GM19099 (cell line): ENCODE results near the gene ALCAM.

ENCODE experiments used
- POLR2A ChIP-seq: IDR thresholded peaks from 3 replicates; pipeline ENCODE4 v1.6.1; 2011; ENCODE audit warnings: low read depth; ENCODE audit not compliant: insufficient read length; ENCODE audit errors: extremely low read depth

The ALCAM gene

DNA sequence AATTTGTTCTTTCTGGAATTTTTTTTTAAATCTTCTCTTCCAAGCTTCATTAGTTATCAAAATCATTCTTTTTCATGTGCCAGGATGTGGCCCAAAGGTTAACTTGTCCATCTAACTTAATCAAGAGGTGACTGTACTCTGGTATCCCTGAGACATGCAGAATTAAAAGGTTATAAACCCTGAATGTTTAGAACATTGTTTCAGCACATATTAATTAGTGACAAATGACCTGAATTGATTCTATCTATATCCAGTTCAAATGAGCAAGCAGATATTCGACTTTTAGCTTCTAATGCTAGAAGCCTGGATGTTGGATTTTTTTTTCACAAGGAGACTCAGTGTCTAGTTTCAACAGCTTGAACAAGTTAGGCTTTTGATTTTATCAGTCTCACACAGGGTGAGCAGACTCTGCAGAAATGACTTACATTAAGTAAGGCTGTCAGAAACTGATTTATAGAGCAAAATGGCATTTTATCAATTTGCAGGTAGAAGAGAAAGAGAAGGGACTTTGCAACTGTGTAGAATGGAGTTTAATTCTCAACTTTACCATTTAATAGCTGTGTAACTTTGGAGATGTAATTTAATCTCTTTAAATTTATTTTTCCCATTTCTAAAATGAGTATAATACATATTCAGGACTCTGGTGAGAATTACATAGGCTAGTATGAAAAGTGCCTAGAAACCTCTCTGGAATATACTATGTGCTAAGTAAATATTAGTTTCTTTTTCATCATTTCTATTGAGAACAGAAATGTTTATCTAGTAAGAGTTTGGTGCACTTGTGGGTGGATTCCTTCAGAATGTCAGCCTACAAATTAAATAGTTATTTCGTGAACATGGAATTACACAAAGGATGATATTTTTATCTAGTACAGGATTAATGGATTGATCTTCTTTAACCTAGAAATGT lies 100.0 kb downstream of the ALCAM start:
- no peak for TF ChIP-seq POLR2A

DNA sequence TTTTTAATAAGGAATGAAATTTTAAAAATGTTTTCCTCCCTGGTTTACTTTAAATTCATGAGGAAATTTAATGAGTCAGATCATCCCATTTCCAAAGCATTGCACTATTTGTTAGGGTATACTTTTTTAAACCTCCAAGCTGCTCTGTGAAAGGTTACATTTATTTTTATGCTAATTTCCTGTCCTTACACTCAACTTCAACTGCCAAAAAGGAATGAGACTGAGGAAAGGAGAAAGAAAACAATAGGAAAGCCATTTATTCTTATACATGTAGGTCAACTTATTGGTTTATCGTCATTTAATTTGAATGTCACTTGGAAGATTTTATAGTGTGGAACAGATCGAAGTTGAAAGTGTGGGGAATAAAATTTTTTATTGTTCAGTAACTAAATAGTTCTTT lies 104.1 kb downstream of the ALCAM start:
- no peak for TF ChIP-seq POLR2A

DNA sequence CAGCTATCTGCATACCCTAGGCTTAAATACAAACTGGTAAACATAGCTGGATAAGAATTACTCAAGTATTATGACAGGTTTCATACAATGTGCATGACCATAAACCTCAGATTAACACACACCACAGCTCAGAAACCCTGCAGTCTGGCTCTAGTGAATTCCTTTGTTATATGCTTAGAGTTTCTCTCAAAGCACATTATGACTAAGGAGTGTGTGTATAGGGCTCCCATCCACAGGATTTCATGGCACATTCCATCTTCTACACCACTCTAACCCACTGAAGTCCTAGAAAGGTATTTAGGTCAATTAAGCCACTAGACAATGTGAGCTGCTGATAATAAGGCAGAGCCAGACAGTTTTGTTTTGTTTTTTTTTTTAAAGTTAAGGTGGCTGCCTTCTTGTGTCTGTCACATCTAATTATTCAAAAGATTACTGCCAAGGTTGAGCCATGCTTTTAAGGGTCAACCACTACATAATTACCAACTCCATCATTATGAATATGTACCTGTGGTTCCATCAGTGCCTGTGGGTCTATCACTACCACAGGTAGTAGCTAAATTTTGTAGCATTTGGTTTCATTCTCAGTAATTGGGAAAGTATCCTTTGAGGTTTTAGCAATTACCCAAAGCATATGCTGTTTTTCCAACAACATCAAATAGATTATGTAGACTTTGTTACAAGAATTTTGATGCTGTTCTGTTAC lies 107.0 kb downstream of the ALCAM start:
- no peak for TF ChIP-seq POLR2A

DNA sequence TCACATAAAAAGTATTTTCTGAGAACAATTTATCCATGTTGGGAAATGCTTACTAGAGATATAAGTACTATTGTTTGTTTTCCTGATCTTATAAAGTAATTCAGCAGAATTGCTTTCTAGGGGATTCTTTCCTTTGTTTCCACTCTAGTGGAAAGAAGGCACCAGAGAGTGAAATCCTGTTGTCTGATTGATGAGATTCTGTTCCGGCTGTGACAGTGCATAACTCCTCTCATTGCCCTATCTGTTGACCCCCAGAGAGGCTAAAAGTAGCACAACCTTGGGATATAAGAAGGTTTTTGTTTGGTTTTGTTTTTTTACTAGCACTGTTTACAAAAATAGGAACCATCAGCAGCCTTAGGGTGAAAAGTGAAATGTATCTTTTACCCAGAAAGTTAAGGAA lies 114.1 kb downstream of the ALCAM start:
- no peak for TF ChIP-seq POLR2A

DNA sequence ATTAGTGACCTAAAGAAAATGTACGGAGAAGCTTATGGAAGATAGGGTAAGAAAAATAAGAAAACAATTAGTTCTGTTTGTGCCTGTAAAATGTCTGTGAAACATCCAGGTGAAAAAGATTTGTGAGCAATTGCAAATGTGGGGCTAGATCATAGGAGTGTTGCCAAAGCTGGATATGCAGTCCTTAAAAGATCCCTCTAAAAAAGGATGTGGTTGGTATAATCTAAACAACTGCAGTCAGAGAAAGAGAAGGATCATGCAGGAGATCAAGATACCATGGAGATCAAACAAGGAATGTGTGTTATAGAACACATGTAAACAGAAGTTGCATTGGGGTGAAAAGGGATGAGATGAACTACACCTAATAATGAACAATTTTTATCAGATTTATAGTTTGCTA lies 116.8 kb downstream of the ALCAM start:
- TF ChIP-seq POLR2A: no peak

DNA sequence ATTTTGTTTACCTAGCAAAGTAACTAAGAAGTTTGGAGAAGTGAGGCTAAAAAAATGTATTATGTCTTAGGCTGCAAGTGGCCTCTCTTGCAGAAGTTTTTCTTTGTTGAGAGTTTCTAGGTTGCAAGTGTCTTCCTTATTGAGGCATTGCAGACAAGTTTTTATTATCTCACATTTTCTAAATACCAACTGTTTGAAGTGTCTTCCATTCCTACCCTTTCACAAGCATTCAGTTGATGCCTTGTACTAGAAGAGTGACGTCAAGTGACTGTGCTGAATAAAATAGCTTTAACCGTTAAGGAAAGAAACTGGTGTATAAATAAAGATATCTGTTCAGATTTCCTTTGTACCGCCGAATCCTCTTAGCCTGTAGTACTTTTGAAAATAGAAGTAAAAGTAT lies 123.3 kb downstream of the ALCAM start:
- no peak for TF ChIP-seq POLR2A

DNA sequence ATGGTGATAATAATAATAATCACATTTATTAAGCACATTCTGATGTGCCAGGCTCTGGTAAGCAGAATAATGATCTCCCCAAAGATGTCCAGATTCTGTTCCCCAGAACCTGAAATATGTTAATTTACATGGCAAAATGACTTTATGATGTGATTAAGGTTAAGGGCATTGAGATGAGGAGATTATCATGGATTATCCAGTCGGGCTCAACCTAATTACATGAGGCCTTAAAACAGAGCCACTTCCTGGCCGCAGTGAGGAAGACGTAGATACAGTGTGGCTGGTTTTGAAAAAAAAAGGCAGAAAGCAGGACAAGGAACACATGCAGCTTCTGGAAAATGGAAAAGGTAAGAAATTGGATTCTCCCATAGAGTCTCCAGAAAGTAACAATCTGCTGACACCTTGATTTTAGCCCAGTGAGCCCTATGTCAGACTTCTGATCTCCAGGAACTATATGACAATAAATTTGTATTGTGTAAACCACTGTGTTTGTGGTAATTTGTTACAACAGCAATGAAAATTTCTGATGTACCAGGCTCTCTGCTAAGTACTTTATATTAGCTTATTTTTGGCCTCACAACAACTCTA lies 126.7 kb downstream of the ALCAM start:
- TF ChIP-seq POLR2A: no peak

DNA sequence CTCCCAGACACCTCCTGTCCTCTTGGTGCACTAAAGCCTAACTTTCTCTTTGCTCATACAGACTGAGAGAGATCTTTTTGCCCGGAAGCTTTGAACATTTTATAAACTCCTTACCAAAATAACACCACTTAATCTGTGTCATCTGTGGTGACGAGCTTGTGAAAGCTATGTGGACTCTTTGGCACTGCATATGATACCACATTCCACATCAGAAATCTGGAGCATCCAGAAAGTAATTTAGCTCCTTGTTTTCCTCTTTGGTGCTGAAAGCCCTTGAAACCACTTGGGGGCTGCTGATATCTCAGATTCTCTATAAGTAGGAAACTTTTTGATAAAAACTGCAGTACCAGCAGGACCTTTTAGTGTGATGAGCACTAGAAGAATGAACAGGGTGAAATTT lies 128.3 kb downstream of the ALCAM start:
- TF ChIP-seq POLR2A: no peak

DNA sequence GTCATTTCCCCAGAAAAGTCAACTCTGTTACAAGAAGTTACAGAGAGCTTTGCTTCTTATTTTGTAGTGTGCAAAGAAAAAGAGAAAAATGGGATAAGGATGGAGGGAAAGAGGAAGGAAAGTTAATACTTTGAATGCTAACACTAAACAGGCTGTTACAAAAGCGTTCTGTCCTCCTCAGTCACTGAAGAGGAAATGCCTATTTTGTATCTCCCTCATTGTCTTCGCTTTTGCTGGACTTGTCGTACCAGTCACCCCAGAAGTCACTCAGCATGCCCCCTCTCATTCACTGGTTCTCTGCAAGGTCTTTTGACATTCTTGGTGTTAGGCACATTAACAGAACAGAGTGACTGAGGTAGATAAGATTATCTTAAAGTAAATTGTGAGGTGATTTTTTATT lies 129.6 kb downstream of the ALCAM start:
- TF ChIP-seq POLR2A: no peak

DNA sequence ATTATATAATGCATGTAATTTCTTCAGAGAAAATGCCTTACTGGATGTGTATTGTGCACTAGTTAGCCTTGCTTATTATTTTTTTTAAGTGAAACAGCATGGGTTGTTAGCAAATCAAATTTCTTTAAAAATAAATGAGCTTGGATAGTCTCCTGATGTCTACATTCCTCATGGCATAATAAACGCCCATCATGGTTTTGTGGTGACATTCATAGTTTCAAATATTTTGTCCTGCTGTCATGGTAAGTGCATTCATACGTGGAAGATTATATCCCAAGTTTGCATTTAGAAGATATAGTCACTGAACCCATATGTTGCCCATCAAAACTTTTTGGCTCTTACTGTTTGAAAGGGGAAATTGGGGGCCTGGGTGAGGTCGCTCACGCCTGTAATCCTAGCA lies 130.7 kb downstream of the ALCAM start:
- TF ChIP-seq POLR2A: no peak

DNA sequence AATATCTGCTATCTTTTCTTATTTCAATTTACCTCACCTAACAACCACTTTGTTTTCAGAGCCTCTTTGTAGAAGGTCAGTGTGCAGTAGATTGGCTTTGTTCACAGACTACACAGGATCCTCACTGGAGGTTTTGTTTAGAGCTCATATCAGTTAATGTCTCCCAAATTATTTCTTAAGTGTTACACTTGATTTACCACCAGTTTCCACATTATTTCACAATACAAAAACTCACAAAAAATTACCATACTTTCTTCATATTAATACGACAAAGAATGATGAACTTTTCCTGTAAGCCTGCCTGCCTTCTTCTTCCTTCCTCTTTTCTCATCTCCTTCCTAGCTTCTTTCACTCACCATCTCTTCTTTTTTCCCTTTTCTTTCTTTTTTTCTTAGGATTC lies 133.3 kb downstream of the ALCAM start:
- TF ChIP-seq POLR2A: no peak

DNA sequence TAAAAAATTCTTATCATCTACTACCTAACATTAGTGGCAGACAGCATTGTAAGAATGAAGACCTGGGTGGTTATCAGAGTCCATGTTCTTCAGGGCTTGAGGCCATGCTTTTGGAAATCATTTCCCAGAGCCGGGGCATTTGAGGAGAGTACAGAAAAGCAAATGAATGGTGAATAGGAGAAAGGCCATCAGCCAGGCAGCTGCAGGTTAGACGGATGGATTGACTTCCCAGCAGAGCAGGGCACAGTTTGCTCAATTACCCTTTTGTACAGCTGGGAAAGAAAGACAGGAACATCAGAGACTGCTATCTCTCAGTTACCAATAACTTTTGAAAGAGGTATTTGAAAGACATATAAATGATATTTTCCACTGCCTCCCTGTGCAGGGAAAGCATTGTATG lies 135.6 kb downstream of the ALCAM start:
- no peak for TF ChIP-seq POLR2A

DNA sequence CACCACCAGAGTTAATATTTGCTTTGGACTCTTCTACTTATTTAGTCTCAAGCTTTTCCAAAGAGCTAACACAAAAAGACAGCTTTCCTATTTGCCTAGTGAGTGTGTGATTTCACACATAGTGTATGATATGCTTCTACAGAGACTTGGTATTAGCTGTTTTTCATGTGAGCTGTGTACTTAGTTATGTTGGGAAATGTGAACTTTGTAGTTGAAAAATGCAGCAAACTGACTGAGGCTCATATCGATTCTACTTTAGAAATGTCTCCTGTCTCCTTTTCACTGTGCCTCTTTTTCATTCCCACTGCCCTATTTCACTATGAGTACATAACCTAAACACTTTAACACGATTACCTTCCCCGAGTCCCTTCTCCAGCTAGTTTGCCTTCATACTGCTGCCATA lies 136.5 kb downstream of the ALCAM start:
- no peak for TF ChIP-seq POLR2A

DNA sequence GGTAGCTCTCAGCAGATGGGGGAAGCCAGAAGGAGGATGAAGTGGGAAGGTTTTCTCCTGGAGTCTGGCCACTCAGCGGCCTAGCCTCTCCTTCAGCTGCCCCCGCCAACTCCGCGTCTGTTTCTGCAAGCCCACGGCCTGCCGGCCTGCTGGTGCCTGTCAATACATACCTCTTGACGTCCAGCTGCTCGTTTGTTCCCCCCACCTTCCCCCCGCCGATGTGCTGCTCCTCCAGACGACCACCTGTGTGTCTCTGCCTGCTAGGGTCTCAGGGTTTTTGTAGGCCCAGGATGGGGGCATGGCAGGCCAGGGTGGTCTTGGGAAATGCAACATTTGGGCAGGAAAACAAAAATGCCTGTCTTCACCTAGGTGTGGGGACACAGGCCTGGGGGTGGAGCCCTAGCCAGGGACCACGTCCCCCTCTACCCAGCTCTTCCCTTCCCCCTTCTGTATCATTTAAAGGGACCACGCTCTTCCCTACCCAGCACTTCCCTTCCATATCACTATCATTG lies 137.8 kb downstream of the ALCAM start:
- TF ChIP-seq POLR2A: no peak

DNA sequence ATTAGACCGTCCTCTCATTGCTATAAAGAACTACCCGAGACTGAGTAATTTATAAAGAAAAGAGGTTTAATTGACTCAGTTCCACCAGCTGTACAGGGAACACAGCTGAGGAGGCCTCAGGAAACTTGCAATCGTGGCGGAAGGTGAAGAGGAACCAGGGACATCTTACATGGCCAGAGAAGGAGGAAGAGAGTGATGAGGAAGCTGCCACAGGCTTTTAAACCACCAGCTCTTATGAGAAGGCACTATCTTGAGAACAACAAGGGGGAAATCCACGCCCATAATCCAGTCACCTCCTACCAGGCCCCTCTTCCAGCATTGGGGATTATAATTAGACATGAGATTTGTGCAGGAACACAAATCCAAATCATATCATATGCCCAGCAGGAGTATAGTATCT lies 138.5 kb downstream of the ALCAM start:
- no peak for TF ChIP-seq POLR2A

DNA sequence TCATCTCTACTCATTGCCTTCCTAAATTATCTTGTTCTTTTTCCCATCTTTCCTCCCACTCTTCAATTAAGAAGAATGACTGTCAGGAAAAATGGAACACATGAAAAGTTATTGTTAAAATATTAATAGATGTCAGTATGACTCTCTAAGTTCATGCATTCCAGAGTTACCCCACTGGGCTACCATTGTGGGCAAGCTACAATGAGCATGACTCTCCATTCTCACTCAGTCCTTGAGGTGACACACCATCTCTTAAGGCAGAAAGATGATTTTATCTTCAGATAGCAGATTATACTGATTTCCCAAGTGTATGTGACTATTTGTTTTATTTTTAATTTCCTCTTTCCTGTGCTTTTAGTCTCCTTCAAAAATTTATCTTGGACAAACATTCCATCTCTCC lies 144.3 kb downstream of the ALCAM start:
- no peak for TF ChIP-seq POLR2A
